Thymus (tissue), 11 donors: ENCODE data around the gene S100A5. TPM values are rescaled to one million over a fixed set of nuclear protein-coding genes. Genes with fewer than 3 reads are reported as not detected.

Source experiments
- DNase-seq, 9 donors: peaks; one replicate each; pipeline ENCODE4 v3.0.0-alpha.2; 2013; ENCODE audit warnings: low spot score in 9 of 9, low read depth in 6 of 9, missing footprints in 1 of 9
- H3K27ac ChIP-seq, 2 donors: one replicate each; pipeline ENCODE4 v1.5.1; 2013; ENCODE audit warnings: control low read depth in 1 of 2, low read depth in 1 of 2, low read length in 1 of 2, mild to moderate bottlenecking in 1 of 2, moderate library complexity in 1 of 2
- H3K27me3 ChIP-seq, 2 donors: one replicate each; pipeline ENCODE4 v1.5.1; 2013; ENCODE audit warnings: low read length in 1 of 2; ENCODE audit not compliant: control insufficient read depth in 2 of 2, insufficient read depth in 1 of 2
- H3K36me3 ChIP-seq, 2 donors: one replicate each; pipeline ENCODE4 v1.5.1; 2013; ENCODE audit warnings: low read length in 1 of 2, mild to moderate bottlenecking in 1 of 2, moderate library complexity in 1 of 2; ENCODE audit not compliant: control insufficient read depth in 2 of 2, insufficient read depth in 2 of 2
- H3K4me1 ChIP-seq, 2 donors: one replicate each; pipeline ENCODE4 v1.5.1; 2013; ENCODE audit warnings: low read length in 2 of 2; ENCODE audit not compliant: control insufficient read depth in 2 of 2, insufficient read depth in 2 of 2
- H3K4me3 ChIP-seq, 2 donors: one replicate each; pipeline ENCODE4 v1.5.1; 2013; ENCODE audit warnings: low read length in 2 of 2, control low read depth in 1 of 2, mild to moderate bottlenecking in 1 of 2
- H3K9me3 ChIP-seq, 2 donors: one replicate each; pipeline ENCODE4 v1.5.1; 2013; ENCODE audit warnings: low read length in 1 of 2, mild to moderate bottlenecking in 1 of 2; ENCODE audit not compliant: control insufficient read depth in 2 of 2, insufficient read depth in 1 of 2
- WGBS: extraction: QIAGEN DNeasy Blood & Tissue Kit; methylation state at CpG from one replicate; pipeline ENCODE4 v1.1.7; 2013; 5-methylcytosine and 5-hydroxymethylcytosine counted together
- polyA plus RNA-seq: library from polyadenylated mRNA; stranded (reverse); fragments of 200-250 nt; gene quantifications from one replicate; pipeline ENCODE4 v1.2.3, GENCODE V29; 2013
- total RNA-seq: library from RNA; stranded (reverse); fragments of 120-200 nt; gene quantifications from one replicate; pipeline ENCODE4 v1.2.4, GENCODE V29; 2013
- donor health status: healthy.

S100A5 gene
- total and polyA plus RNA-seq, 2 donors: 0.87 TPM; not detected in 1

GRCh38 chr1:153536012-153536670 is 4.6 kb downstream of the S100A5 start:
- peaks cover 0 to 3% of the 10 kb centered on the region in 2 donors for H3K36me3 ChIP-seq
- H3K4me1 ChIP-seq: peaks cover 44 to 79% of the 10 kb centered on the region in 2 donors
- H3K9me3 ChIP-seq: peaks cover 0 to 5% of the 10 kb centered on the region in 2 donors
- DNase-seq: peak in 6 of 9 donors; percentile 57 to 82 (median 66)
- 2% methylated on average over 38 of the region's 38 CpGs for WGBS
- peak overlapping the region; percentile 67 to 73 for H3K4me3 ChIP-seq
- no peaks in the 10 kb centered on the region for H3K27me3 ChIP-seq
- H3K27ac ChIP-seq: peak overlapping the region; percentile 73 to 93

DNA sequence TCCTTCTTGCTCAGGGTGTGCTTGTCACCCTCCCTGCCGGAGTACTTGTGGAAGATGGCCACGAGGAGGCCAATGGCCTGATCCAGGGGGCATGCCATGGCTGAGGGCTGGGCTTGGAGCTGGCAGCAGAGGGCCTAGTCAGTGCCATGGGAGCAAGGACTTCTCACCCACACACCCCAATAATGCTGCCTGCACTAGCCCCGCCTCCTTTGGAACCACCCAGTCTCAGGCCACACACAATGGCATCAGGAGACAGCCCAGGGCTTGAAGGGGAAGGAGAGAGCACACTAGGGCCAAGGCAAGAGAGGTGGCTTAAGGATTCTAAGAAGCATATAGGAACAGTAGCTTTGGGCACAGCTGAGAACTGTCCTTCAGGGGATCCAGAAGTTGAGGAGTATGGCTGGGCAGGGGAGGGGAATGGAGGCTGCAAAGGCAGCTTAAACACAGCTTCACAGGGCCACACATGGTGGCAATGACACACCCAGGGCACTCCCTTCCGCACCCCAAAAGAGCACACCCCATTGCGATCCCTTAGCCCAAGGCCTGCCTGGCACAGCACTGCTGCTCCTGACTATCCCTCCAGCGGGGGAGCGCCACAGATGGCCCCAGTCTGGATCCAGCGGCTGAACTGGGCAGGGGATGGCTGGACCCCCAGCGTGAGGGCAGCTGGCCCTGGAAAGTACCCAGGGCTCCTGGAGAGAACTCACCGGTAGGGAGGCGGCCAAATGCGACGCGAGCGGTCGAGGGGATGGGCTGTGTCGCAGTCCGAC is 5.3 kb downstream of the S100A5 start, which contains the start of gene S100A6:
Gene S100A6 (minus strand): TSS at position 750 of the 770 bp plus-strand sequence. CDS start 652 bp downstream, at position 98.
- Histone ChIP-seq H3K9me3 (peaks cover 0 to 5% of the 10 kb centered on the region in 2 donors), H3K27ac (peak within 1 kb of the TSS; percentile 73 to 93), H3K4me3 (peak within 1 kb of the TSS; percentile 67 to 73), H3K36me3 (peaks cover 0 to 3% of the 10 kb centered on the region in 2 donors), H3K4me1 (peaks cover 37 to 72% of the 10 kb centered on the region in 2 donors), H3K27me3 (no peaks in the 10 kb centered on the region)
- peak in 1 of 9 donors; percentile 33 for DNase-seq
- 30% methylated on average over 18 of the region's 18 CpGs for WGBS

GRCh38 chr1:153534925-153535241 is 5.9 kb downstream of the S100A5 start:
- WGBS: 98% methylated on average over 3 of the region's 3 CpGs
- peak overlapping the region; percentile 67 to 73 for H3K4me3 ChIP-seq
- no peak for DNase-seq
- peaks cover 0 to 5% of the 10 kb centered on the region in 2 donors for H3K9me3 ChIP-seq
- no peaks in the 10 kb centered on the region for H3K27me3 ChIP-seq
- H3K36me3 ChIP-seq: peaks cover 0 to 3% of the 10 kb centered on the region in 2 donors
- H3K27ac ChIP-seq: no peak overlapping the region
- H3K4me1 ChIP-seq: peaks cover 32 to 67% of the 10 kb centered on the region in 2 donors

DNA sequence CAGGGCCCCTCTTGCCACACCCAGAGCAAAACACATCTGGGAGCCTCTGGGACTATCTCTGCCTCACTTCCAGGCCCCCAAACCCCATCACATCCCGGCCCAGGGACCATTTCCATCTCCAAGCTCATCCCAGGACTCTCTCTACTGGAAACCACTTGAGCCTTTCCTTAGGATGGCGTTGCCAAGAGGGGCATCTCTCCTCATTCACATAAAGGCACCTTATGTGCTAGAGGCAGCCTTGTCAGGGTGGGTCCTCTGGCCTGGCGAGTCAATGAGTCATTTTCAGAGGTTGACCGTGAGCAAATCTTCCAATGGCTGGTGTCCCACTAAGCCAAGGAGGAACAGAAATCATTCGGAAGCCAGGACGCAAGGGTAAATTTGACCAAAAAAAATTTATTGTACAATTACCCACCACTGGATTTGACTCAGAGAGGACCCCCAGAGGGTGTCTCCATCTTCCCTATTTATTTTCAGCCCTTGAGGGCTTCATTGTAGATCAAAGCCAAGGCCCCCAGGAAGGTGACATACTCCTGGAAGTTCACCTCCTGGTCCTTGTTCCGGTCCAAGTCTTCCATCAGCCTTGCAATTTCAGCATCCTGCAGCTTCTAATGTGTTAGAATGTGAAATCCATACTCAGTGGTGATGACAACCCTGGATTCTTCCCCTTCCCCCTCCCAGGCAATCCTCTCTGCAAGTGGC is 6.4 kb downstream of the S100A5 start:
- Histone ChIP-seq H3K27ac (no peak overlapping the region), H3K4me1 (peaks cover 28 to 61% of the 10 kb centered on the region in 2 donors), H3K27me3 (no peaks in the 10 kb centered on the region), H3K9me3 (peaks cover 0 to 5% of the 10 kb centered on the region in 2 donors), H3K36me3 (peaks cover 0 to 3% of the 10 kb centered on the region in 2 donors), H3K4me3 (no peak overlapping the region)
- no peak for DNase-seq
- 97% methylated on average over 7 of the region's 7 CpGs for WGBS

DNA sequence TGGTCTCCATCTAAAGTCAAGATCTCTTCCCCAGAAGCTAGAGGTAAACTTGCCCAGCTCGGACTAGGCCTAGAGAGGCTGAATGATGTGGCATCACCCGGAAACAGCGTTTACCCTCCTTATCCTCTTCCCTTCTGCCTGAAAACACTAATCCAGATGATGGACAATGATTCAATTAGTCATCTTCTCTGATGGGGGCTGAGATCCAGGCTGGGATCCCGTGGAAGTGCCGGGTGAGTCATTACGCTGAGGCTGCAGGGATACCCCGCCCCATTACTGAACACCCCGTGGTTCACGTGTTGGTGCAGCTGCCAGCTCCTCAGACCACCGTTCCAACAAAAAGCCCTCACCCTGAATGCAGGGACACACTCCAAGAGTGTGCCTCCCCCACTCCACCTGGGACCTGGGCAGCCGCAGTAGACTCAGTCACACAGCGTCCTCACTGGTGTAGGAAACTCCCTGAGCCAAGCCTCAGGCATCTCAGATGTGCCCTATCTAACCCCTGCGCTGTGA is 7.0 kb downstream of the S100A5 start:
- Histone ChIP-seq H3K4me1 (peaks cover 28 to 61% of the 10 kb centered on the region in 2 donors), H3K27ac (peak overlapping the region; percentile 10 to 66), H3K27me3 (no peaks in the 10 kb centered on the region), H3K36me3 (peaks cover 0 to 3% of the 10 kb centered on the region in 2 donors), H3K4me3 (no peak overlapping the region), H3K9me3 (peaks cover 0 to 5% of the 10 kb centered on the region in 2 donors)
- 88% methylated on average over 13 of the region's 13 CpGs for WGBS
- DNase-seq: no peak

GRCh38 chr1:153532769-153533599 is 7.8 kb downstream of the S100A5 start:
- H3K4me3 ChIP-seq: no peak overlapping the region
- H3K27me3 ChIP-seq: no peaks in the 10 kb centered on the region
- DNase-seq: peak in 8 of 9 donors; percentile 48 to 89 (median 72)
- peak overlapping the region; percentile 59 to 66 for H3K27ac ChIP-seq
- H3K4me1 ChIP-seq: peaks cover 28 to 55% of the 10 kb centered on the region in 2 donors
- WGBS: 34% methylated on average over 34 of the region's 34 CpGs
- peaks cover 0 to 3% of the 10 kb centered on the region in 2 donors for H3K36me3 ChIP-seq
- H3K9me3 ChIP-seq: peaks cover 0 to 5% of the 10 kb centered on the region in 2 donors

DNA sequence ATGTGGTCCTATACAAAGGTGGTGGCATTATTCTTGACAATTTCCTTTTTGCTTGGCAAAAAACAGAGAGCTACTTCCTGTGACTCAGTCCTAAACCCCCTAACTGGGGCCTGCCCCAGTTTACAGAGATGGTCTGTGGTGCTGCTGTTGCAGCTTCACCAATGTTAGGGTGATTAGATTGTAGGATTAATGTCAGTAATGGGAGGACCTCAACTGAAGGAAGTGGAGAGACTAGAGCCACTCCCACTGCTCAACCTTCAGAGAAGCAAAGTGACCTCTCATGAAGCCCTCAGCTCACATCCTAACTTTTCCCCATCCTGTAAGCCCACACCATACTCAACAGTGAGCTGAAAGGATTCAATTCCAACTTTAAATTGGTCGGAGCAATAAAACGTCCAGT is 8.6 kb downstream of the S100A5 start:
- Histone ChIP-seq H3K9me3 (peaks cover 0 to 3% of the 10 kb centered on the region in 2 donors), H3K36me3 (peaks cover 0 to 3% of the 10 kb centered on the region in 2 donors), H3K27ac (peak overlapping the region; percentile 59 to 68), H3K27me3 (no peaks in the 10 kb centered on the region), H3K4me1 (peaks cover 28 to 55% of the 10 kb centered on the region in 2 donors), H3K4me3 (no peak overlapping the region)
- DNase-seq: peak in 1 of 9 donors; percentile 59
- WGBS: 97% methylated on average over 2 of the region's 2 CpGs

DNA sequence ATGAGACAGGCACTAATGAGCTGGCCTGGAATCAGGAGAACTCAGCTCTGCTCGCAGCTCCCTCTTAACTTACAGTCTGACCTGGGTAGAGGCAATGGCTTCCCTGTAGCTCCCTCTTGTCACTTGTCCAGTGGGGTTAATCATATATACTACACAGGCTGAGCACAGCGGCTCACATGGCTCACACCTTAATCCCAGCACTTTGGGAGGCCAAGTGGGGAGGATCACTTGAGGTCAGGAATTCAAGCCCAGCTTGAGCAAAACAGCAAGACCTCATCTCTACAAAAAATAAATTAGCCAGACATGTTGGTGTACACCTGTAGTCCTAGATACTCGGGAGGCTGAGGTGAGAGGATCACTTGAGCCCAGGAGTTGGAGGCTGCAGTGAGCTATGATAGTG is 9.1 kb downstream of the S100A5 start:
- Histone ChIP-seq H3K27ac (peak overlapping the region in 1 of 2 donors; percentile 59), H3K27me3 (no peaks in the 10 kb centered on the region), H3K36me3 (peaks cover 0 to 3% of the 10 kb centered on the region in 2 donors), H3K4me1 (peaks cover 23 to 50% of the 10 kb centered on the region in 2 donors), H3K4me3 (no peak overlapping the region), H3K9me3 (no peaks in the 10 kb centered on the region)
- DNase-seq: no peak
- 100% methylated on average over 3 of the region's 3 CpGs for WGBS
